HCT116 (cell line): Measurements from ENCODE around the gene MAP3K9. TPM values are rescaled to one million over a fixed set of nuclear protein-coding genes. Genes with fewer than 3 reads are reported as not detected.

Source experiments
- ATAC-seq: fragments of 200-7000 bp; cut with Tn5 transposase; 2 replicates; pipeline ENCODE4 v1.9.1; 2020; ENCODE audit warnings: mild to moderate bottlenecking, moderate library complexity
- BruUV-seq: library from RNA; stranded (reverse); fragments of 400-500 nt; replicated peaks from 2 replicates; lab custom pipeline; 2021; lab: Mats Ljungman, UMichigan
- CTCF ChIA-PET: fragments of 300-600 bp; sonication (Branson Sonifier 250); formaldehyde crosslinking; loops from one replicate; lab custom pipeline; 2021; ENCODE audit warnings: antibody characterized with exemption; lab: Charles Lee
- POLR2A ChIA-PET: fragments of 300-600, 350-600 bp; sonication (Branson Sonifier 250); formaldehyde crosslinking; loops from one replicate; lab custom pipeline; 2021; ENCODE audit warnings: antibody characterized with exemption; lab: Charles Lee
- RAD21 ChIA-PET, 2 experiments: fragments of 300-600 bp; sonication (Branson Sonifier 250); formaldehyde crosslinking; loops; one replicate each; lab custom pipeline; 2023; ENCODE audit warnings: low total read pairs in 2 of 2; ENCODE audit not compliant: uncharacterized antibody in 2 of 2, unreplicated experiment in 2 of 2, low non-redundant PET in 1 of 2; lab: Charles Lee
- DNase-seq: peaks from one replicate; pipeline ENCODE4 v3.0.0-alpha.2; 2010; ENCODE audit warnings: low read depth, low spot score
- H2AFZ ChIP-seq: fragments of 200-600 bp; shearing (Covaris generic), sonication (generic); 2 replicates; pipeline ENCODE4 v1.6.1; 2017; ENCODE audit warnings: low read depth, mixed run types, mixed read lengths, antibody characterized with exemption, low read length; ENCODE audit not compliant: poor library complexity, severe bottlenecking
- H3K27ac ChIP-seq: 2 replicates; pipeline ENCODE4 v1.5.1; 2012; ENCODE audit warnings: low read depth, low read length
- H3K27me3 ChIP-seq: fragments of 200-600 bp; sonication (generic); 2 replicates; pipeline ENCODE4 v1.6.1; 2016; ENCODE audit warnings: mixed run types, low read length, mixed read lengths; ENCODE audit not compliant: insufficient read depth
- H3K36me3 ChIP-seq, 2 experiments: fragments of 200-500 bp in 1 of 2; fragments of 200-600 bp in 1 of 2; sonication (Bioruptor generic) in 1 of 2; sonication (generic) in 1 of 2; 2 replicates each; pipeline versions ENCODE4 v1.5.1 to v1.6.1; 2014 to 2016; ENCODE audit warnings: low read length in 2 of 2, inconsistent platforms in 1 of 2, mixed read lengths in 1 of 2, mixed run types in 1 of 2; ENCODE audit not compliant: insufficient read depth in 2 of 2, control insufficient read depth in 1 of 2
- H3K4me1 ChIP-seq, 2 experiments: fragments of 200-600 bp in 1 of 2; sonication (generic) in 1 of 2; 2 replicates each; pipeline versions ENCODE4 v1.5.1 to v1.6.1; 2012 to 2017; ENCODE audit warnings: low read length in 2 of 2, inconsistent platforms in 1 of 2, mild to moderate bottlenecking in 1 of 2, mixed read lengths in 1 of 2, mixed run types in 1 of 2, moderate library complexity in 1 of 2; ENCODE audit not compliant: insufficient read depth in 2 of 2, control insufficient read depth in 1 of 2
- H3K4me2 ChIP-seq: fragments of 200-600 bp; sonication (generic); 2 replicates; pipeline ENCODE4 v1.6.1; 2017; ENCODE audit warnings: mixed run types, low read length, mixed read lengths
- H3K4me3 ChIP-seq, 2 experiments: fragments of 200-600 bp in 1 of 2; sonication (generic) in 1 of 2; replicated peaks in 1 of 2; 2 replicates each; pipeline ENCODE4 v1.5.1; 2011 to 2016; ENCODE audit warnings: low read length in 2 of 2, control low read depth in 1 of 2, low read depth in 1 of 2, mild to moderate bottlenecking in 1 of 2, mixed read lengths in 1 of 2, mixed run types in 1 of 2
- H3K79me2 ChIP-seq: fragments of 200-600 bp; sonication (generic); 2 replicates; pipeline ENCODE4 v1.6.1; 2017; ENCODE audit warnings: mild to moderate bottlenecking, mixed run types, low read length, moderate library complexity, mixed read lengths; ENCODE audit not compliant: insufficient read depth
- H3K9ac ChIP-seq: fragments of 200-600 bp; sonication (generic); 2 replicates; pipeline ENCODE4 v1.6.1; 2016; ENCODE audit warnings: low read length, mixed read lengths
- H3K9me2 ChIP-seq: fragments of 200-600 bp; sonication (generic), shearing (Covaris generic); 2 replicates; pipeline ENCODE4 v1.6.1; 2017; ENCODE audit warnings: mixed run types, mild to moderate bottlenecking, moderate library complexity; ENCODE audit not compliant: insufficient read depth
- H3K9me3 ChIP-seq, 2 experiments: fragments of 200-500 bp in 1 of 2; fragments of 200-600 bp in 1 of 2; sonication (Bioruptor generic) in 1 of 2; sonication (generic) in 1 of 2; 2 replicates each; pipeline ENCODE4 v1.6.1; 2014 to 2017; ENCODE audit warnings: low read length in 2 of 2, mixed read lengths in 2 of 2, inconsistent platforms in 1 of 2, low read depth in 1 of 2, mild to moderate bottlenecking in 1 of 2, mixed run types in 1 of 2, moderate library complexity in 1 of 2; ENCODE audit not compliant: control insufficient read depth in 1 of 2, insufficient read depth in 1 of 2
- H4K20me1 ChIP-seq: fragments of 200-600 bp; sonication (generic), shearing (Covaris generic); 2 replicates; pipeline ENCODE4 v1.6.1; 2017; ENCODE audit warnings: mixed run types, mild to moderate bottlenecking, moderate library complexity; ENCODE audit not compliant: insufficient read depth
- CBX3 ChIP-seq: IDR thresholded peaks from 2 replicates; pipeline ENCODE4 v1.6.1; 2012; ENCODE audit warnings: low read depth
- CEBPB ChIP-seq: IDR thresholded peaks from 2 replicates; pipeline ENCODE4 v1.6.1; 2012; ENCODE audit warnings: low read depth
- EGR1 ChIP-seq: IDR thresholded peaks from 2 replicates; pipeline ENCODE4 v1.6.1; 2012; ENCODE audit warnings: low read depth
- ELF1 ChIP-seq: IDR thresholded peaks from 2 replicates; pipeline ENCODE4 v1.6.1; 2012; ENCODE audit warnings: low read depth, borderline replicate concordance
- EZH2phosphoT487 ChIP-seq: fragments of 200-600 bp; IDR thresholded peaks from 2 replicates; pipeline ENCODE4 v1.6.1; 2018; ENCODE audit warnings: antibody characterized with exemption, borderline replicate concordance
- JUND ChIP-seq: IDR thresholded peaks from 2 replicates; pipeline ENCODE4 v1.6.1; 2012
- POLR2A ChIP-seq: IDR thresholded peaks from 2 replicates; pipeline ENCODE4 v1.7.0; 2011; ENCODE audit warnings: borderline replicate concordance; ENCODE audit not compliant: insufficient read depth, insufficient read length; ENCODE audit errors: extremely low read depth
- RAD21 ChIP-seq: IDR thresholded peaks from 2 replicates; pipeline ENCODE4 v1.6.1; 2012; ENCODE audit warnings: low read depth, mild to moderate bottlenecking
- SIN3A ChIP-seq: IDR thresholded peaks from 2 replicates; pipeline ENCODE4 v1.6.1; 2012; ENCODE audit warnings: low read depth
- SRF ChIP-seq: IDR thresholded peaks from 2 replicates; pipeline ENCODE4 v1.6.1; 2012; ENCODE audit warnings: low read depth
- TCF7L2 ChIP-seq: IDR thresholded peaks from 2 replicates; pipeline ENCODE4 v1.7.0; 2011; ENCODE audit warnings: borderline replicate concordance, inconsistent platforms; ENCODE audit not compliant: insufficient read depth, insufficient read length; ENCODE audit errors: extremely low read depth
- YY1 ChIP-seq: IDR thresholded peaks from 2 replicates; pipeline ENCODE4 v1.6.1; 2011; ENCODE audit warnings: low read length, low read depth, moderate library complexity, mild to moderate bottlenecking; ENCODE audit not compliant: insufficient replicate concordance; ENCODE audit errors: extremely low read depth
- ZBTB33 ChIP-seq: IDR thresholded peaks from 2 replicates; pipeline ENCODE4 v1.6.1; 2011; ENCODE audit warnings: mild to moderate bottlenecking, low read length, moderate library complexity; ENCODE audit not compliant: insufficient replicate concordance; ENCODE audit errors: extremely low read depth
- ZFX ChIP-seq: fragments of 450-650 bp; IDR thresholded peaks from 2 replicates; pipeline ENCODE4 v1.6.1; 2017
- ZNF274 ChIP-seq: fragments of 200-500 bp; sonication (Bioruptor generic); IDR thresholded peaks from 2 replicates; pipeline ENCODE4 v1.6.1; 2014; ENCODE audit warnings: mild to moderate bottlenecking, low read depth, low read length, inconsistent platforms
- intact Hi-C: fragments of 100-400 bp; cut with micrococcal nuclease; formaldehyde crosslinking; loops from 2 replicates; pipeline ENCODE4 v1.10.0; 2022
- total RNA-seq: library from RNA; stranded (reverse); gene quantifications from one replicate; pipeline ENCODE4 v1.2.1, GENCODE V29; 2021; ENCODE audit not compliant: unreplicated experiment
- TF ChIP-seq, protein P1 (sequence below): IDR thresholded peaks from 2 replicates; pipeline ENCODE4 v1.6.1; 2012; ENCODE audit warnings: low read depth
- TF ChIP-seq, protein P2 (sequence below), 3 experiments: fragments of 200-600 bp in 1 of 3; sonication (generic) in 1 of 3; IDR thresholded peaks in 2 of 3; conservative IDR thresholded peaks in 1 of 3; 2 replicates each; pipeline ENCODE4 v1.5.1; 2012 to 2017; ENCODE audit warnings: low read depth in 2 of 3, low read length in 2 of 3, antibody characterized with exemption in 1 of 3, borderline replicate concordance in 1 of 3, control low read depth in 1 of 3, mild to moderate bottlenecking in 1 of 3, mixed read lengths in 1 of 3, mixed run types in 1 of 3, moderate library complexity in 1 of 3; ENCODE audit not compliant: insufficient read depth in 1 of 3
- TF ChIP-seq, protein P3 (sequence below): IDR thresholded peaks from 2 replicates; pipeline ENCODE4 v1.6.1; 2012
- TF ChIP-seq, protein P4 (sequence below): IDR thresholded peaks from 2 replicates; pipeline ENCODE4 v1.6.1; 2012

MAP3K9 gene
- total RNA-seq, 1 experiment from 2014 or later, result 11.7 TPM

DNA sequence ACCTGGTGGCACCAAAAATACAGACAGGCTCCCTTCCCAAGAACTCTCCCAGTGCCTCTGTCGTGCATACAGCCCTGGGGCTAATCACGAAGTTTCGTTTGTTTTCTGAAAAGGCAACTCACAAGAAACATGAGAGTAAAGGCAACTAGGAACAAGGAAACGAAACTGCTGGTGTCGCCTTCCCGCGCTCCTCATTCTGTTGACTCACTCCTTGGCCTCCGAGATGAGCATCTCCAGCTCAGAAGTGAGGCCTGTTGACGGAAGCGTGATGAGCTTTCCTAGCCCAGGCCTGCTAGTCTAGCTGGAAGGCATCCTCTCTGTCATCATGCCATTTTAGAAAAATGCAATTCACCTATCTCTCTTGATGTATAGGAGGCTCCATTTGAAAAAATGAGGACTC lies 117.1 kb downstream of the MAP3K9 start:
- intact Hi-C loops, result no loop called here
- Histone ChIP-seq H3K4me3 (no peak overlapping the region), H3K9me3 (no peaks in the 10 kb centered on the region), H3K27me3 (no peaks in the 10 kb centered on the region), H3K9ac (no peak overlapping the region), H3K79me2 (no peaks in the 10 kb centered on the region), H3K36me3 (no peaks in the 10 kb centered on the region), H4K20me1 (no peaks in the 10 kb centered on the region), H3K9me2 (no peaks in the 10 kb centered on the region), H3K4me2 (no peak overlapping the region), H2AFZ (no peak overlapping the region), H3K27ac (no peak overlapping the region), H3K4me1 (peaks cover 0 to 5% of the 10 kb centered on the region in 2 experiments; a peak in 1 of 4 replicates)
- ATAC-seq (no peak), DNase-seq (no peak)
- ChIA-PET POLR2A (no interaction called here), CTCF (no interaction called here), RAD21 (no interaction called here)
- BruUV-seq, result no TSS peak
- TF ChIP-seq YY1, result no peak
- TF ChIP-seq, protein P1, sequence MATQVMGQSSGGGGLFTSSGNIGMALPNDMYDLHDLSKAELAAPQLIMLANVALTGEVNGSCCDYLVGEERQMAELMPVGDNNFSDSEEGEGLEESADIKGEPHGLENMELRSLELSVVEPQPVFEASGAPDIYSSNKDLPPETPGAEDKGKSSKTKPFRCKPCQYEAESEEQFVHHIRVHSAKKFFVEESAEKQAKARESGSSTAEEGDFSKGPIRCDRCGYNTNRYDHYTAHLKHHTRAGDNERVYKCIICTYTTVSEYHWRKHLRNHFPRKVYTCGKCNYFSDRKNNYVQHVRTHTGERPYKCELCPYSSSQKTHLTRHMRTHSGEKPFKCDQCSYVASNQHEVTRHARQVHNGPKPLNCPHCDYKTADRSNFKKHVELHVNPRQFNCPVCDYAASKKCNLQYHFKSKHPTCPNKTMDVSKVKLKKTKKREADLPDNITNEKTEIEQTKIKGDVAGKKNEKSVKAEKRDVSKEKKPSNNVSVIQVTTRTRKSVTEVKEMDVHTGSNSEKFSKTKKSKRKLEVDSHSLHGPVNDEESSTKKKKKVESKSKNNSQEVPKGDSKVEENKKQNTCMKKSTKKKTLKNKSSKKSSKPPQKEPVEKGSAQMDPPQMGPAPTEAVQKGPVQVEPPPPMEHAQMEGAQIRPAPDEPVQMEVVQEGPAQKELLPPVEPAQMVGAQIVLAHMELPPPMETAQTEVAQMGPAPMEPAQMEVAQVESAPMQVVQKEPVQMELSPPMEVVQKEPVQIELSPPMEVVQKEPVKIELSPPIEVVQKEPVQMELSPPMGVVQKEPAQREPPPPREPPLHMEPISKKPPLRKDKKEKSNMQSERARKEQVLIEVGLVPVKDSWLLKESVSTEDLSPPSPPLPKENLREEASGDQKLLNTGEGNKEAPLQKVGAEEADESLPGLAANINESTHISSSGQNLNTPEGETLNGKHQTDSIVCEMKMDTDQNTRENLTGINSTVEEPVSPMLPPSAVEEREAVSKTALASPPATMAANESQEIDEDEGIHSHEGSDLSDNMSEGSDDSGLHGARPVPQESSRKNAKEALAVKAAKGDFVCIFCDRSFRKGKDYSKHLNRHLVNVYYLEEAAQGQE, result no peak
- TF ChIP-seq ZFX, result no peak
- no peak for TF ChIP-seq TCF7L2
- no peak for TF ChIP-seq ELF1
- no peak for TF ChIP-seq EGR1
- no peak for TF ChIP-seq CBX3
- TF ChIP-seq EZH2phosphoT487, result no peak
- TF ChIP-seq ZNF274, result no peak
- TF ChIP-seq, protein P2, sequence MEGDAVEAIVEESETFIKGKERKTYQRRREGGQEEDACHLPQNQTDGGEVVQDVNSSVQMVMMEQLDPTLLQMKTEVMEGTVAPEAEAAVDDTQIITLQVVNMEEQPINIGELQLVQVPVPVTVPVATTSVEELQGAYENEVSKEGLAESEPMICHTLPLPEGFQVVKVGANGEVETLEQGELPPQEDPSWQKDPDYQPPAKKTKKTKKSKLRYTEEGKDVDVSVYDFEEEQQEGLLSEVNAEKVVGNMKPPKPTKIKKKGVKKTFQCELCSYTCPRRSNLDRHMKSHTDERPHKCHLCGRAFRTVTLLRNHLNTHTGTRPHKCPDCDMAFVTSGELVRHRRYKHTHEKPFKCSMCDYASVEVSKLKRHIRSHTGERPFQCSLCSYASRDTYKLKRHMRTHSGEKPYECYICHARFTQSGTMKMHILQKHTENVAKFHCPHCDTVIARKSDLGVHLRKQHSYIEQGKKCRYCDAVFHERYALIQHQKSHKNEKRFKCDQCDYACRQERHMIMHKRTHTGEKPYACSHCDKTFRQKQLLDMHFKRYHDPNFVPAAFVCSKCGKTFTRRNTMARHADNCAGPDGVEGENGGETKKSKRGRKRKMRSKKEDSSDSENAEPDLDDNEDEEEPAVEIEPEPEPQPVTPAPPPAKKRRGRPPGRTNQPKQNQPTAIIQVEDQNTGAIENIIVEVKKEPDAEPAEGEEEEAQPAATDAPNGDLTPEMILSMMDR (IDR thresholded peaks at IDR 0.05 in 2 of 3, conservative IDR thresholded peaks at IDR 0.05 in 1 of 3; ENCODE audit: borderline replicate concordance in 1 of 3, insufficient read depth in 1 of 3, low read depth in 2 of 3, low read length in 2 of 3), result no peak
- TF ChIP-seq ZBTB33, result no peak
- TF ChIP-seq JUND, result no peak
- TF ChIP-seq SIN3A, result no peak
- TF ChIP-seq SRF, result no peak
- TF ChIP-seq CEBPB, result no peak
- TF ChIP-seq, protein P3, sequence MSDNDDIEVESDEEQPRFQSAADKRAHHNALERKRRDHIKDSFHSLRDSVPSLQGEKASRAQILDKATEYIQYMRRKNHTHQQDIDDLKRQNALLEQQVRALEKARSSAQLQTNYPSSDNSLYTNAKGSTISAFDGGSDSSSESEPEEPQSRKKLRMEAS, result no peak
- no peak for TF ChIP-seq POLR2A
- TF ChIP-seq, protein P4, sequence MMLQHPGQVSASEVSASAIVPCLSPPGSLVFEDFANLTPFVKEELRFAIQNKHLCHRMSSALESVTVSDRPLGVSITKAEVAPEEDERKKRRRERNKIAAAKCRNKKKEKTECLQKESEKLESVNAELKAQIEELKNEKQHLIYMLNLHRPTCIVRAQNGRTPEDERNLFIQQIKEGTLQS, result no peak
- TF ChIP-seq RAD21, result no peak
